ENCODE data around the gene LRRC25. TPM values are rescaled to one million over a fixed set of nuclear protein-coding genes. Genes with fewer than 3 reads are reported as not detected.
"Not testable (repeated sequence)": the region's sequence is repeated elsewhere in the genome, so short reads cannot be mapped to it uniquely, and the experiment has no call there.

The LRRC25 gene
- total and polyA plus RNA-seq, 10 donors: 14.6 to 164 (median 87.3) TPM

- H3K4me1 ChIP-seq: peaks cover 0 to 9% (median 2%) of the 10 kb centered on the region in 6 donors
- intact Hi-C loops (cut with DNase I; ENCODE audit: low total_unique reads): loop anchor here (5.0 kb wide), 1 partner anchor 63 kb away; no protein-coding TSS in a partner anchor
- H3K9me3 ChIP-seq: no peaks in the 10 kb centered on the region
- no peaks in the 10 kb centered on the region for H3K27me3 ChIP-seq (replicated peaks in 1 of 7)
- TF ChIP-seq POLR2AphosphoS5 (IDR thresholded peaks at IDR 0.05) (peak in 1 of 3 donors; percentile 28), CTCF (IDR thresholded peaks at IDR 0.05 in 8 of 11, conservative IDR thresholded peaks at IDR 0.05 in 3 of 11) (peak; percentile 36 to 84 (median 78)), POLR2A (IDR thresholded peaks at IDR 0.05) (no peak)
- DNase-seq: no peak
- WGBS, 5 donors: 51 to 65% (median 54%) methylated on average over 12 of the region's 12 CpGs
- no peak overlapping the region for H3K27ac ChIP-seq
- H3K4me3 ChIP-seq: no peak overlapping the region
- H3K36me3 ChIP-seq: peaks cover 0 to 72% (median 6%) of the 10 kb centered on the region in 6 donors
These were observed 47.8 kb downstream of the LRRC25 start for GRCh38 chr19:18349524-18350128.

DNA sequence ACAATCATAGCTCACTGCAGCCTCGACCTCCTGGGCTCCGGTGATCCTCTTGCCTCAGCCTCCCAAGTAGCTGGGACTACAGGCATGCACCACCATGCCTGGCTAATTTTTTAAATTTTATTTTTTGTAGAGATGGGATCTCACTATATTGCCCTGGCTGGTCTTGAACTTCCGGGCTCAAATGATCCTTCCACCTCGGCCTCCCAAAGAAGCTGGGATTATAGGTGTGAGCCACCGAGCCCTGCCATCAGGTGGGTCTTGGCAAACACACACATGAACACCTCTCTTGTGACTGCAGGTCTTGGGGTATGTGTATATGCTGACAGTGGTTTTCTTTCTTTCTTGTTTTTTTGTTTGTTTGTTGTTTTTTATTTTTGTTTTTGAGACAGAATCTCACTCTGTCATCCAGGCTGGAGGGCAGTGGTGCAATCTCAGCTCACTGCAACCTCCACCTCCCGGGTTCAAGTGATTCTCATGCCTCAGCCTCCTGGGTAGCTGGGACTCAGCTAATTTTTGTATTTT is 48.5 kb downstream of the LRRC25 start:
- H3K27me3 ChIP-seq (replicated peaks in 1 of 7); H3K27ac ChIP-seq; H3K4me1 ChIP-seq; DNase-seq; H3K9me3 ChIP-seq; H3K4me3 ChIP-seq: not testable (repeated sequence)
- 87 to 96% (median 90%) methylated on average over 6 of the region's 6 CpGs for WGBS, 5 donors
- H3K36me3 ChIP-seq: peaks cover 0 to 73% (median 6%) of the 10 kb centered on the region in 6 donors
- intact Hi-C loops (cut with DNase I; ENCODE audit: low total_unique reads): loop anchor here (5.0 kb wide), 1 partner anchor 63 kb away; no protein-coding TSS in a partner anchor

- intact Hi-C loops (cut with DNase I; ENCODE audit: low total_unique reads): loop anchor here (5.0 kb wide), 1 partner anchor 64 kb away; no protein-coding TSS in a partner anchor
- no peak overlapping the region for H3K27ac ChIP-seq
- TF ChIP-seq POLR2A (IDR thresholded peaks at IDR 0.05) (no peak), POLR2AphosphoS5 (IDR thresholded peaks at IDR 0.05) (no peak), CTCF (IDR thresholded peaks at IDR 0.05 in 8 of 11, conservative IDR thresholded peaks at IDR 0.05 in 3 of 11) (no peak)
- peaks cover 0 to 10% (median 2%) of the 10 kb centered on the region in 6 donors for H3K4me1 ChIP-seq
- no peak overlapping the region for H3K4me3 ChIP-seq
- WGBS, 5 donors: 86 to 99% (median 94%) methylated on average over 16 to 17 of the region's 17 CpGs
- H3K27me3 ChIP-seq (replicated peaks in 1 of 7): no peaks in the 10 kb centered on the region
- DNase-seq: no peak
- H3K9me3 ChIP-seq: no peaks in the 10 kb centered on the region
- H3K36me3 ChIP-seq: peaks cover 0 to 75% (median 6%) of the 10 kb centered on the region in 6 donors
These were observed 49.3 kb downstream of the LRRC25 start for GRCh38 chr19:18348171-18348570.

DNA sequence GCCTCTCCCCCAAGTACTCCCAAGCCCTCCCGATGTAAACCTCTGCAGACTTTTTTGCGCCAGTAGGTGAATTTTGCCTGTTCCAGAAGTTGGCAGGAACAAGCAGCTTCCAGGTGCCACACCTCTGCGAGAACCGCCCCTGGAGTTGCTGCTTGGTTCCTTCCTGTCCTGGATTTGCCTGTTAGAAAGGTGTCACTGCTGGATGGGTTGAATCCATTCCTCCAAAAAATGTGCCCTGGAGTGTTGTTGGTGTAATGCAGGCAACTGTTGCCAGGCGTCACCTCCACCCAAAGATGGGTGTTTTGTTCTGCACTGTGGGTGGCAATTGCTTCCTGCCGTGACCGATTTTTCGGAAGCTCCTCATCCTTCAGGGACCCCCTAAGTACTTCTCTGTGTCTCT is 51.3 kb downstream of the LRRC25 start:
- DNase-seq: no peak
- TF ChIP-seq POLR2AphosphoS5 (IDR thresholded peaks at IDR 0.05) (no peak), CTCF (IDR thresholded peaks at IDR 0.05 in 8 of 11, conservative IDR thresholded peaks at IDR 0.05 in 3 of 11) (no peak), POLR2A (IDR thresholded peaks at IDR 0.05) (no peak)
- intact Hi-C loops (cut with DNase I; ENCODE audit: low total_unique reads): loop anchor here (5.0 kb wide), 1 partner anchor 66 kb away; no protein-coding TSS in a partner anchor
- Histone ChIP-seq H3K36me3 (peaks cover 0 to 71% (median 8%) of the 10 kb centered on the region in 6 donors), H3K4me1 (peaks cover 3 to 31% (median 16%) of the 10 kb centered on the region in 6 donors), H3K27ac (no peak overlapping the region), H3K4me3 (no peak overlapping the region), H3K27me3 (replicated peaks in 1 of 7) (no peaks in the 10 kb centered on the region), H3K9me3 (no peaks in the 10 kb centered on the region)
- WGBS, 5 donors: 73 to 80% (median 77%) methylated on average over 8 of the region's 8 CpGs

All from spleen (tissue), 11 donors.